ENCODE data around the gene TMEM109.

TMEM109 gene

GRCh38 chr11:60878245-60879101, 35.5 kb upstream of the TMEM109 start:
- DNase-seq (ENCODE audit: low read depth in 1 of 2, low spot score in 1 of 2): no peak
- Histone ChIP-seq H3K27ac (replicated peaks) (no peak overlapping the region), H3K27me3 (ENCODE audit: insufficient read depth, poor library complexity, severe bottlenecking) (no peaks in the 10 kb centered on the region), H3K4me3 (replicated peaks; ENCODE audit: insufficient read depth, low read length) (no peak overlapping the region)
- no peak for TF ChIP-seq POLR2AphosphoS5 (IDR thresholded peaks at IDR 0.05; ENCODE audit: low read depth)
- TF ChIP-seq CTCF (IDR thresholded peaks at IDR 0.05; ENCODE audit: insufficient read depth, low read length): no peak
- no peak for TF ChIP-seq SPI1 (IDR thresholded peaks at IDR 0.05; ENCODE audit: borderline replicate concordance, low read depth)
- TF ChIP-seq GABPA (IDR thresholded peaks at IDR 0.05; ENCODE audit: low read depth): no peak
- no peak for TF ChIP-seq REST (IDR thresholded peaks at IDR 0.05; ENCODE audit: insufficient replicate concordance, low read depth)

- Histone ChIP-seq H3K4me3 (replicated peaks; ENCODE audit: insufficient read depth, low read length) (no peak overlapping the region), H3K27ac (replicated peaks) (no peak overlapping the region), H3K27me3 (ENCODE audit: insufficient read depth, poor library complexity, severe bottlenecking) (no peaks in the 10 kb centered on the region)
- DNase-seq (ENCODE audit: low read depth in 1 of 2, low spot score in 1 of 2): no peak
- no peak for TF ChIP-seq REST (IDR thresholded peaks at IDR 0.05; ENCODE audit: insufficient replicate concordance, low read depth)
- no peak for TF ChIP-seq SPI1 (IDR thresholded peaks at IDR 0.05; ENCODE audit: borderline replicate concordance, low read depth)
- no peak for TF ChIP-seq CTCF (IDR thresholded peaks at IDR 0.05; ENCODE audit: insufficient read depth, low read length)
- TF ChIP-seq POLR2AphosphoS5 (IDR thresholded peaks at IDR 0.05; ENCODE audit: low read depth): no peak
- TF ChIP-seq GABPA (IDR thresholded peaks at IDR 0.05; ENCODE audit: low read depth): no peak
Measured at GRCh38 chr11:60879104-60879503, 34.9 kb upstream of the TMEM109 start.

- DNase-seq (ENCODE audit: low read depth in 1 of 2, low spot score in 1 of 2): no peak
- TF ChIP-seq REST (IDR thresholded peaks at IDR 0.05; ENCODE audit: insufficient replicate concordance, low read depth) (no peak), POLR2AphosphoS5 (IDR thresholded peaks at IDR 0.05; ENCODE audit: low read depth) (no peak), CTCF (IDR thresholded peaks at IDR 0.05; ENCODE audit: insufficient read depth, low read length) (no peak), SPI1 (IDR thresholded peaks at IDR 0.05; ENCODE audit: borderline replicate concordance, low read depth) (no peak), GABPA (IDR thresholded peaks at IDR 0.05; ENCODE audit: low read depth) (no peak)
- H3K4me3 ChIP-seq (replicated peaks; ENCODE audit: insufficient read depth, low read length): no peak overlapping the region
- no peak overlapping the region for H3K27ac ChIP-seq (replicated peaks)
- no peaks in the 10 kb centered on the region for H3K27me3 ChIP-seq (ENCODE audit: insufficient read depth, poor library complexity, severe bottlenecking)
Measured at GRCh38 chr11:60879971-60880588, 33.9 kb upstream of the TMEM109 start.
